Measurements from ENCODE around the gene POU2F3.

GRCh38 chr11:120302001-120302805 is 62.3 kb downstream of the POU2F3 start:
- TF ChIP-seq CTCF (IDR thresholded peaks at IDR 0.05; ENCODE audit: low read depth, low read length): no peak
- no peak for TF ChIP-seq EZH2phosphoT487 (IDR thresholded peaks at IDR 0.05; ENCODE audit: low read depth)
